ENCODE measurements around the gene ALPP. TPM values are rescaled to one million over a fixed set of nuclear protein-coding genes. Genes with fewer than 3 reads are reported as not detected.
A peak's percentile ranks its signal among the peaks of the same experiment; 100 is the strongest.
"Not testable (repeated sequence)": the region's sequence is repeated elsewhere in the genome, so short reads cannot be mapped to it uniquely, and the experiment has no call there.

Gene ALPP
- total RNA-seq, 1 experiment from 2014 or later: 0.20 TPM

- not testable (repeated sequence) for H4K20me1 ChIP-seq (ENCODE audit: control insufficient read depth, insufficient read depth, insufficient read length); H3K79me2 ChIP-seq (ENCODE audit: insufficient read depth, low read length); H3K56ac ChIP-seq (ENCODE audit: insufficient read length, low read depth, low read length); H3K23me2 ChIP-seq (ENCODE audit: insufficient read length, low read depth, low read length, poor library complexity, severe bottlenecking); H4K91ac ChIP-seq (ENCODE audit: insufficient read length, low read depth, low read length); H3K9me3 Mint-ChIP-seq; H2AK5ac ChIP-seq (ENCODE audit: insufficient read length, low read length); H3T11ph ChIP-seq (ENCODE audit: low read length); H3K23ac ChIP-seq (ENCODE audit: insufficient read length, low read depth, low read length); H4K8ac ChIP-seq (replicated peaks; ENCODE audit: insufficient read length, low read depth, low read length); H3K9me3 ChIP-seq (ENCODE audit: control insufficient read depth, low read depth, low read length); H3K36me3 Mint-ChIP-seq (ENCODE audit: insufficient read depth in 1 of 3, low read depth in 3 of 3); H3K4me3 Mint-ChIP-seq; H2AFZ ChIP-seq (ENCODE audit: low read length); H3K27ac ChIP-seq (ENCODE audit: insufficient read length, low read depth, low read length); H3K14ac ChIP-seq (ENCODE audit: insufficient read depth, low read length); H2BK120ac ChIP-seq (ENCODE audit: low read depth, low read length, poor library complexity, severe bottlenecking); H4K5ac ChIP-seq (ENCODE audit: insufficient read length, low read depth, low read length); H2BK5ac ChIP-seq (ENCODE audit: insufficient read length, low read length); H3K4me2 ChIP-seq (ENCODE audit: insufficient read depth, insufficient read length, low read length); H3K4ac ChIP-seq (ENCODE audit: low read depth, low read length); H2BK15ac ChIP-seq (ENCODE audit: low read depth, low read length); H3K4me1 ChIP-seq (ENCODE audit: insufficient read depth, low read length); H3K18ac ChIP-seq (ENCODE audit: insufficient read length, low read depth, low read length); H2BK12ac ChIP-seq (ENCODE audit: insufficient read length, low read depth, low read length); H3K79me1 ChIP-seq (ENCODE audit: insufficient read depth, low read depth, low read length, poor library complexity, severe bottlenecking); H3K27me3 Mint-ChIP-seq (ENCODE audit: low read depth); H2BK20ac ChIP-seq (ENCODE audit: low read depth, low read length, poor library complexity, severe bottlenecking); H3K27me3 ChIP-seq (ENCODE audit: insufficient read depth, low read length); H3K9ac ChIP-seq (ENCODE audit: extremely low read depth, insufficient read length, low read length); DNase-seq
- TF ChIP-seq CTCF (conservative IDR thresholded peaks at IDR 0.05): peak; percentile 23; the same call in 1 of the 3 replicates
- peaks cover 11 to 30% of the 10 kb centered on the region in 2 experiments for H3K4me1 Mint-ChIP-seq
- WGBS (ENCODE audit: extremely low coverage, insufficient read length, low lambda C conversion rate): no CpG with 5 or more reads among the region's 12 CpGs
- peak overlapping the region in 2 of 3 experiments; percentile 36 to 70; a peak in 2 of 7 replicates for H3K27ac Mint-ChIP-seq
Observed at GRCh38 chr2:232363064-232363783, 15.3 kb upstream of the ALPP start.

Data from H9 (cell line).